DND-41 (cell line): ENCODE data around the gene LSM7.

Experiments
- ATAC-seq: fragments of 200-7000 bp; cut with Tn5 transposase; 3 replicates; pipeline ENCODE4 v1.9.1; 2021; ENCODE audit warnings: low read depth; ENCODE audit not compliant: insufficient read depth
- DNase-seq: peaks from one replicate; pipeline ENCODE4 v3.0.0-alpha.2; 2020
- H2AFZ ChIP-seq: 2 replicates; pipeline ENCODE4 v1.6.0; 2012; ENCODE audit warnings: low read depth, low read length
- H3K27ac ChIP-seq: 2 replicates; pipeline ENCODE4 v1.5.1; 2012; ENCODE audit warnings: low read length, inconsistent platforms
- H3K27me3 ChIP-seq: fragments of 200-600 bp; sonication (generic); 2 replicates; pipeline ENCODE4 v1.6.0; 2012; ENCODE audit warnings: low read length, mild to moderate bottlenecking, inconsistent platforms; ENCODE audit not compliant: insufficient read depth, poor library complexity
- H3K36me3 ChIP-seq: 2 replicates; pipeline ENCODE4 v1.5.1; 2012; ENCODE audit warnings: low read length, inconsistent platforms; ENCODE audit not compliant: insufficient read depth
- H3K4me1 ChIP-seq: 2 replicates; pipeline ENCODE4 v1.5.1; 2012; ENCODE audit warnings: mild to moderate bottlenecking, low read length; ENCODE audit not compliant: insufficient read depth
- H3K4me2 ChIP-seq: 2 replicates; pipeline ENCODE4 v1.6.0; 2012; ENCODE audit warnings: mild to moderate bottlenecking, moderate library complexity, low read length, inconsistent platforms; ENCODE audit not compliant: insufficient read depth
- H3K4me3 ChIP-seq, 2 experiments: fragments of 200-600 bp in 1 of 2; shearing (Covaris generic) in 1 of 2; 2 replicates each; pipeline ENCODE4 v1.5.1; 2012 to 2016; ENCODE audit warnings: inconsistent platforms in 2 of 2, low read length in 2 of 2, mild to moderate bottlenecking in 2 of 2, low read depth in 1 of 2, moderate library complexity in 1 of 2
- H3K79me2 ChIP-seq: 2 replicates; pipeline ENCODE4 v1.6.0; 2012; ENCODE audit warnings: low read length, inconsistent platforms; ENCODE audit not compliant: insufficient read depth
- H3K9ac ChIP-seq: 2 replicates; pipeline ENCODE4 v1.6.0; 2012; ENCODE audit warnings: low read depth, mild to moderate bottlenecking, inconsistent platforms, low read length, moderate library complexity
- H3K9me3 ChIP-seq: 2 replicates; pipeline ENCODE4 v1.5.1; 2012; ENCODE audit warnings: low read length, moderate library complexity, mild to moderate bottlenecking, inconsistent platforms; ENCODE audit not compliant: insufficient read depth, severe bottlenecking
- H4K20me1 ChIP-seq: 2 replicates; pipeline ENCODE4 v1.6.0; 2012; ENCODE audit warnings: low read length; ENCODE audit not compliant: insufficient read depth
- EZH2 ChIP-seq: IDR thresholded peaks from 3 replicates; pipeline ENCODE4 v1.6.1; 2012; ENCODE audit warnings: borderline replicate concordance, low read depth, mild to moderate bottlenecking, moderate library complexity, low read length, inconsistent platforms; ENCODE audit not compliant: severe bottlenecking
- TF ChIP-seq, protein P1 (sequence below): IDR thresholded peaks from 2 replicates; pipeline ENCODE4 v1.5.1; 2012; ENCODE audit warnings: borderline replicate concordance, low read length, moderate library complexity, mild to moderate bottlenecking; ENCODE audit not compliant: poor library complexity, severe bottlenecking; ENCODE audit errors: extremely low read depth

LSM7 gene

GRCh38 chr19:2280633-2281264, 47.6 kb downstream of the LSM7 start:
- no peak overlapping the region for H3K4me3 ChIP-seq
- no peak overlapping the region for H3K27ac ChIP-seq
- H4K20me1 ChIP-seq: peaks cover 10% of the 10 kb centered on the region; the same call in 1 of the 2 replicates
- no peaks in the 10 kb centered on the region for H3K9me3 ChIP-seq
- H3K36me3 ChIP-seq: peaks cover 7% of the 10 kb centered on the region
- no peaks in the 10 kb centered on the region for H3K27me3 ChIP-seq
- TF ChIP-seq EZH2: no peak
- H3K79me2 ChIP-seq: 0 out of 2 replicates have a peak, but pooled peaks cover 2% of the 10 kb centered on the region
- no peak overlapping the region for H3K4me2 ChIP-seq
- DNase-seq: no peak
- H3K4me1 ChIP-seq: no peaks in the 10 kb centered on the region
- ATAC-seq: no peak
- H2AFZ ChIP-seq: no peak overlapping the region
- H3K9ac ChIP-seq: no peak overlapping the region

DNA sequence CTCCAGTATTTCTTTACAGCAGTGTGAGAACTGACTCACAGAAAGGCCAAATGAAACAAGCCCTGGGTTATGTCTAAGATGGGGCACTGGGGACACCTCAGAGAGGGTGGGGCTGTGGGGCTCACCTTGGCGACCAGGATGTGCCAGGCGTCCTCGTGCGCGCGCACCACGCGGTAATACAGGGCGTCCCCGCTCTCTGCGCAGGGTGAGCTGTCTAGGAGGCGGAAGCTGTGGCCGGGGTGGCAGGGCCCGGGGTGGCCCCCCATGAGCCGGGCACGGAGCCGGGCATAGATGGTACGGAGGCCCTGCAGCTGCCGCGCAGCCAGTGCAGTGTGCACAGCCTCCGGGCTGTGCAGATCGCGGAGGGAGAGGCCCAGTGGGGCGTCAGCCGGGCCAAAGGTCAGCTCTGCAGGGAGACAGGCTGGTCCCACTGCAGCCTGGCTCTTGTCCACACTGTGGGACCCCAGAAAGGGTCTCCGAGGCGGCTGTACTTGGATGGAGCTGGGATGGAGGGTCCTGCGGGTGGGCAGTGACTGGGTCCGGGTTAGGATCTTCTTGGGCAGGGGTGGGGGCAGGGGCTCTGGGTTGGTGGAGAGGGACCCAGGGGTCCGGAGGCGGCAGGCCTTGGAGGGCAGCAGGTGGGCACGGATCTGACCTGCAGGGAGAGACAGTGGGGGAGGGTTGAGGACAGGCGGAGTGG, 49.8 kb downstream of the LSM7 start:
- peaks cover 27% of the 10 kb centered on the region for H4K20me1 ChIP-seq
- H3K27me3 ChIP-seq: no peaks in the 10 kb centered on the region
- no peak overlapping the region for H3K4me3 ChIP-seq
- peaks cover 22% of the 10 kb centered on the region for H3K79me2 ChIP-seq
- peaks cover 8% of the 10 kb centered on the region for H3K4me1 ChIP-seq
- peaks cover 22% of the 10 kb centered on the region for H3K36me3 ChIP-seq
- no peak overlapping the region for H3K4me2 ChIP-seq
- ATAC-seq (no peak), DNase-seq (no peak)
- H3K27ac ChIP-seq: no peak overlapping the region
- H2AFZ ChIP-seq: no peak overlapping the region
- H3K9me3 ChIP-seq: no peaks in the 10 kb centered on the region
- H3K9ac ChIP-seq: no peak overlapping the region
- TF ChIP-seq, protein P1, sequence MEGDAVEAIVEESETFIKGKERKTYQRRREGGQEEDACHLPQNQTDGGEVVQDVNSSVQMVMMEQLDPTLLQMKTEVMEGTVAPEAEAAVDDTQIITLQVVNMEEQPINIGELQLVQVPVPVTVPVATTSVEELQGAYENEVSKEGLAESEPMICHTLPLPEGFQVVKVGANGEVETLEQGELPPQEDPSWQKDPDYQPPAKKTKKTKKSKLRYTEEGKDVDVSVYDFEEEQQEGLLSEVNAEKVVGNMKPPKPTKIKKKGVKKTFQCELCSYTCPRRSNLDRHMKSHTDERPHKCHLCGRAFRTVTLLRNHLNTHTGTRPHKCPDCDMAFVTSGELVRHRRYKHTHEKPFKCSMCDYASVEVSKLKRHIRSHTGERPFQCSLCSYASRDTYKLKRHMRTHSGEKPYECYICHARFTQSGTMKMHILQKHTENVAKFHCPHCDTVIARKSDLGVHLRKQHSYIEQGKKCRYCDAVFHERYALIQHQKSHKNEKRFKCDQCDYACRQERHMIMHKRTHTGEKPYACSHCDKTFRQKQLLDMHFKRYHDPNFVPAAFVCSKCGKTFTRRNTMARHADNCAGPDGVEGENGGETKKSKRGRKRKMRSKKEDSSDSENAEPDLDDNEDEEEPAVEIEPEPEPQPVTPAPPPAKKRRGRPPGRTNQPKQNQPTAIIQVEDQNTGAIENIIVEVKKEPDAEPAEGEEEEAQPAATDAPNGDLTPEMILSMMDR: no peak
- no peak for TF ChIP-seq EZH2

DNA sequence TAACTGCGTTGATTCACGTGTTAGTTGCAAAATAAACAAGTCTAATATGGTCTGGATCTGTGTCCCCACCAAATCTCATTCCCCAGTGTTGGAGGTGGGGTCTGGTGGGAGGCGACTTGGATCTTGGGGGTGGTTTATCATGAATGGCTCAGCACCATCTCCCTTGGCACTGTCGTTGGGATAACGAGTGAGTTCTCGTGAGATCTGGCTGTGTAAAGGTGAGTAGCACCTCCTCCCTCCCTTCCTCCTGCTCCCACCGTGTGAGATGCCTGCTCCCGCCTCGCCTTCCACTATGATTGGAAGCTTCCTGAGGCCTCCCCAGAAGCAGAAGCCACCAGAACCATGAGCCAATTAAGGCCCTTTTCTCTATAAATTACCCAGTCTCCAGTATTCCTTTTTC, 51.2 kb downstream of the LSM7 start:
- no peak overlapping the region for H3K4me3 ChIP-seq
- no peak for TF ChIP-seq EZH2
- TF ChIP-seq, protein P1: no peak
- no peak overlapping the region for H3K27ac ChIP-seq
- DNase-seq (no peak), ATAC-seq (no peak)
- no peak overlapping the region for H3K9ac ChIP-seq
- peaks cover 23% of the 10 kb centered on the region for H3K4me1 ChIP-seq
- no peaks in the 10 kb centered on the region for H3K9me3 ChIP-seq
- no peak overlapping the region for H3K4me2 ChIP-seq
- peaks cover 32% of the 10 kb centered on the region for H3K36me3 ChIP-seq
- H3K79me2 ChIP-seq: peaks cover 36% of the 10 kb centered on the region
- H2AFZ ChIP-seq: no peak overlapping the region
- peaks cover 41% of the 10 kb centered on the region for H4K20me1 ChIP-seq
- no peaks in the 10 kb centered on the region for H3K27me3 ChIP-seq

GRCh38 chr19:2276429-2276986, 51.9 kb downstream of the LSM7 start:
- Histone ChIP-seq H3K9ac (no peak overlapping the region), H4K20me1 (peaks cover 47% of the 10 kb centered on the region), H3K79me2 (peaks cover 43% of the 10 kb centered on the region), H3K4me1 (peaks cover 29% of the 10 kb centered on the region), H3K27me3 (no peaks in the 10 kb centered on the region), H3K36me3 (peaks cover 38% of the 10 kb centered on the region), H3K4me3 (no peak overlapping the region), H3K27ac (no peak overlapping the region), H3K4me2 (no peak overlapping the region), H2AFZ (no peak overlapping the region), H3K9me3 (no peaks in the 10 kb centered on the region)
- ATAC-seq (no peak), DNase-seq (no peak)
- TF ChIP-seq, protein P1: no peak
- no peak for TF ChIP-seq EZH2
